H1 (cell line): ENCODE data around the gene VAX1. TPM values are rescaled to one million over a fixed set of nuclear protein-coding genes. Genes with fewer than 3 reads are reported as not detected.

Experiments
- CTCF ChIA-PET: fragments of 300-600 bp; sonication (Branson Sonifier 250); formaldehyde crosslinking; loops from one replicate; lab custom pipeline; 2021; ENCODE audit not compliant: partially characterized antibody; lab: Charles Lee
- POLR2A ChIA-PET: fragments of 300-600 bp; sonication (Branson Sonifier 250); formaldehyde crosslinking; loops from one replicate; lab custom pipeline; 2021; ENCODE audit warnings: inconsistent platforms; ENCODE audit not compliant: partially characterized antibody; lab: Charles Lee
- DNase-seq, 2 experiments: peaks; one replicate each; pipeline versions ENCODE4 v3.0.0 to v3.0.0-alpha.2; 2010 to 2022; ENCODE audit warnings: low spot score in 2 of 2, low read depth in 1 of 2, mixed read lengths in 1 of 2
- FAIRE-seq: peaks from 2 replicates; lab custom pipeline; 2011; peaks lifted over from hg19 to GRCh38; lab: Jason Lieb, UNC
- H2AFZ ChIP-seq: 2 replicates; pipeline ENCODE4 v1.8.1; 2012; ENCODE audit warnings: low read length, inconsistent platforms
- H2AK5ac ChIP-seq: 2 replicates; pipeline ENCODE4 v1.6.1; 2013; ENCODE audit warnings: low read depth, low read length
- H2BK120ac ChIP-seq: replicated peaks from 2 replicates; pipeline ENCODE3; 2013; ENCODE audit warnings: low read depth, low read length, inconsistent platforms
- H2BK12ac ChIP-seq: 2 replicates; pipeline ENCODE4 v1.6.1; 2013; ENCODE audit warnings: low read depth, low read length
- H2BK15ac ChIP-seq: 2 replicates; pipeline ENCODE4 v1.6.1; 2013; ENCODE audit warnings: low read length
- H2BK20ac ChIP-seq: 2 replicates; pipeline ENCODE4 v1.6.1; 2013; ENCODE audit warnings: low read length
- H2BK5ac ChIP-seq: 2 replicates; pipeline ENCODE4 v1.6.1; 2013; ENCODE audit warnings: low read depth, low read length
- H3K14ac ChIP-seq: 2 replicates; pipeline ENCODE4 v1.6.1; 2013; ENCODE audit warnings: inconsistent platforms; ENCODE audit not compliant: insufficient read length
- H3K18ac ChIP-seq: 2 replicates; pipeline ENCODE4 v1.6.1; 2013; ENCODE audit warnings: low read length; ENCODE audit errors: extremely low read depth
- H3K23ac ChIP-seq: 2 replicates; pipeline ENCODE4 v1.6.1; 2013; ENCODE audit warnings: inconsistent platforms; ENCODE audit not compliant: insufficient read length
- H3K23me2 ChIP-seq: 2 replicates; pipeline ENCODE4 v1.6.1; 2013; ENCODE audit warnings: low read depth, low read length
- H3K27ac ChIP-seq: 2 replicates; pipeline ENCODE4 v1.6.1; 2011; ENCODE audit warnings: low read depth, low read length, inconsistent platforms
- H3K27me3 ChIP-seq, 4 experiments: replicated peaks in 1 of 4; 1 replicate in 1 of 4; 2 replicates in 3 of 4; pipeline versions ENCODE4 v1.6.1 to v1.8.1; 2011 to 2013; ENCODE audit warnings: low read length in 3 of 4, mild to moderate bottlenecking in 3 of 4, inconsistent platforms in 2 of 4, mixed read lengths in 2 of 4, moderate library complexity in 1 of 4; ENCODE audit not compliant: control insufficient read depth in 3 of 4, insufficient read depth in 3 of 4; ENCODE audit errors: extremely low read depth in 1 of 4
- H3K36me3 ChIP-seq, 4 experiments: 2 replicates each; pipeline versions ENCODE4 v1.6.1 to v1.8.1; 2011 to 2013; ENCODE audit warnings: mild to moderate bottlenecking in 4 of 4, low read length in 3 of 4, moderate library complexity in 2 of 4, control low read depth in 1 of 4, inconsistent platforms in 1 of 4; ENCODE audit not compliant: insufficient read depth in 4 of 4, control insufficient read depth in 2 of 4
- H3K4ac ChIP-seq: replicated peaks from 2 replicates; pipeline ENCODE3; 2013; ENCODE audit warnings: low read length, low read depth, mixed read lengths, inconsistent platforms; ENCODE audit not compliant: insufficient read length
- H3K4me1 ChIP-seq, 4 experiments: replicated peaks in 1 of 4; 1 replicate in 1 of 4; 2 replicates in 3 of 4; pipeline versions ENCODE4 v1.6.1 to v1.8.1; 2011 to 2013; ENCODE audit warnings: low read length in 3 of 4, inconsistent platforms in 2 of 4, mixed read lengths in 1 of 4; ENCODE audit not compliant: insufficient read depth in 4 of 4, control insufficient read depth in 3 of 4
- H3K4me2 ChIP-seq, 2 experiments: 2 replicates each; pipeline versions ENCODE4 v1.6.1 to v1.8.1; 2011 to 2013; ENCODE audit warnings: low read depth in 2 of 2, low read length in 2 of 2, control low read depth in 1 of 2, inconsistent platforms in 1 of 2, mild to moderate bottlenecking in 1 of 2; ENCODE audit not compliant: insufficient read depth in 1 of 2
- H3K4me3 ChIP-seq, 4 experiments: fragments of 200-600, 300-600 bp in 1 of 4; sonication (generic), shearing (Covaris generic), sonication (Bioruptor Twin) in 1 of 4; 2 replicates each; pipeline versions ENCODE4 v1.5.1 to v1.8.1; 2011 to 2016; ENCODE audit warnings: low read length in 4 of 4, low read depth in 3 of 4, control low read depth in 2 of 4, inconsistent platforms in 2 of 4, mild to moderate bottlenecking in 2 of 4, mixed read lengths in 1 of 4, moderate library complexity in 1 of 4; ENCODE audit not compliant: insufficient read depth in 2 of 4; ENCODE audit errors: extremely low read depth in 1 of 4
- H3K56ac ChIP-seq: replicated peaks from 2 replicates; pipeline ENCODE3; 2013; ENCODE audit warnings: low read depth, mild to moderate bottlenecking, mixed read lengths, low read length, inconsistent platforms; ENCODE audit not compliant: insufficient read length
- H3K79me1 ChIP-seq: 2 replicates; pipeline ENCODE4 v1.6.1; 2013; ENCODE audit warnings: low read depth, low read length, control low read depth
- H3K79me2 ChIP-seq, 2 experiments: 2 replicates each; pipeline versions ENCODE4 v1.6.1 to v1.8.1; 2012 to 2013; ENCODE audit warnings: low read length in 2 of 2, mild to moderate bottlenecking in 2 of 2, inconsistent platforms in 1 of 2; ENCODE audit not compliant: insufficient read depth in 2 of 2, control insufficient read depth in 1 of 2
- H3K9ac ChIP-seq, 4 experiments: replicated peaks in 1 of 4; 1 replicate in 1 of 4; 2 replicates in 3 of 4; pipeline versions ENCODE4 v1.6.1 to v1.8.1; 2011 to 2013; ENCODE audit warnings: low read depth in 3 of 4, low read length in 3 of 4, control low read depth in 2 of 4, mild to moderate bottlenecking in 2 of 4, moderate library complexity in 2 of 4, inconsistent platforms in 1 of 4; ENCODE audit errors: extremely low read depth in 1 of 4
- H3K9me3 ChIP-seq, 2 experiments: 2 replicates each; pipeline versions ENCODE4 v1.6.1 to v1.8.1; 2012 to 2013; ENCODE audit warnings: mild to moderate bottlenecking in 2 of 2, moderate library complexity in 2 of 2, control low read depth in 1 of 2, inconsistent platforms in 1 of 2, low read depth in 1 of 2, low read length in 1 of 2, mixed read lengths in 1 of 2; ENCODE audit not compliant: insufficient read depth in 2 of 2
- H4K20me1 ChIP-seq, 2 experiments: replicated peaks in 1 of 2; 2 replicates each; pipeline versions ENCODE3 to v1.8.1; 2011 to 2013; ENCODE audit warnings: inconsistent platforms in 2 of 2, low read length in 2 of 2, mild to moderate bottlenecking in 1 of 2; ENCODE audit not compliant: insufficient read depth in 2 of 2, control insufficient read depth in 1 of 2
- H4K5ac ChIP-seq: 2 replicates; pipeline ENCODE4 v1.6.1; 2013; ENCODE audit warnings: low read length, low read depth, mixed read lengths, inconsistent platforms; ENCODE audit not compliant: insufficient read length
- H4K8ac ChIP-seq: 2 replicates; pipeline ENCODE4 v1.8.0; 2013; ENCODE audit warnings: mild to moderate bottlenecking, moderate library complexity, low read length, inconsistent platforms; ENCODE audit not compliant: insufficient read depth; ENCODE audit errors: extremely low read depth
- H4K91ac ChIP-seq: replicated peaks from 2 replicates; pipeline ENCODE3; 2013; ENCODE audit warnings: low read length, mixed read lengths, inconsistent platforms; ENCODE audit not compliant: insufficient read length
- HDAC6 ChIP-seq: IDR thresholded peaks from one replicate; pipeline ENCODE4 v1.7.1; 2012; ENCODE audit warnings: low read depth, mild to moderate bottlenecking, inconsistent platforms, low read length, moderate library complexity
- TBP ChIP-seq: IDR thresholded peaks from 2 replicates; pipeline ENCODE4 v1.6.1; 2011; ENCODE audit warnings: low read depth, low read length, improper control_type of control experiment
- WGBS, 2 experiments: shearing (Covaris generic) in 1 of 2; methylation state at CpG; one replicate each; pipeline versions ENCODE4 v1.1.6 to v1.1.7; 2013 to 2015; ENCODE audit warnings: low lambda C conversion rate in 2 of 2, mixed read lengths in 2 of 2, inconsistent platforms in 1 of 2, low coverage in 1 of 2, missing lambda C conversion rate in 1 of 2; ENCODE audit not compliant: insufficient replicate concordance in 2 of 2, insufficient coverage in 1 of 2, insufficient read length in 1 of 2; ENCODE audit errors: extremely low coverage in 1 of 2, missing lambda C conversion rate in 1 of 2; 5-methylcytosine and 5-hydroxymethylcytosine counted together
- polyA plus RNA-seq, 7 experiments: library from polyadenylated mRNA; depleted of rRNA in 3 of 7; stranded (reverse) in 5 of 7; unstranded in 2 of 7; fragments of >200 nt in 5 of 7; fragments of 200-250 nt in 2 of 7; gene quantifications; 1 replicate in 5 of 7; 2 replicates in 1 of 7; 4 replicates in 1 of 7; pipeline versions ENCODE4 v1.2.1 to v1.2.3, GENCODE V29; 2011 to 2013; ENCODE audit warnings: missing spikeins in 2 of 7, mixed read lengths in 2 of 7
- total RNA-seq: library from RNA; stranded (reverse); fragmentation: NEBNext Ultra II Directional; extraction: Animal tissue kit (Norgen Biotek cat#: 25700); gene quantifications from 2 replicates; pipeline ENCODE4 v1.2.1, GENCODE V29; 2021

VAX1 gene
- total and polyA plus RNA-seq, 2 of the 8 experiments (the other 6 are each of a cell fraction or from before 2014, with no cell fraction given): not detected

GRCh38 chr10:117168729-117169128 is 30.7 kb upstream of the VAX1 start:
- no peaks in the 10 kb centered on the region for H3K9me3 ChIP-seq
- H4K8ac ChIP-seq: no peak overlapping the region
- no peak overlapping the region for H3K18ac ChIP-seq
- H3K14ac ChIP-seq: no peak overlapping the region
- peak overlapping the region; percentile 60 to 94 for H3K4me2 ChIP-seq
- H3K23me2 ChIP-seq: peaks cover 6% of the 10 kb centered on the region
- peak overlapping the region; percentile 32 to 69 (median 42); a peak in 7 of 8 replicates for H3K4me3 ChIP-seq
- DNase-seq: peak in 1 of 2 experiments; percentile 66
- no peak overlapping the region for H3K56ac ChIP-seq
- no peak overlapping the region for H2BK120ac ChIP-seq
- no peak for TF ChIP-seq HDAC6
- 0 out of 2 replicates have a peak, but pooled peaks have one; percentile 13 for TF ChIP-seq TBP
- TF ChIP-seq, all 59 proteins: peak for 1
- Histone ChIP-seq H3K79me1 (no peaks in the 10 kb centered on the region), H4K91ac (no peak overlapping the region), H3K4me1 (peaks cover 0 to 19% (median 7%) of the 10 kb centered on the region in 4 experiments; a peak in 6 of 7 replicates), H4K20me1 (peaks cover 17 to 21% of the 10 kb centered on the region in 2 experiments), H4K5ac (no peak overlapping the region), H2AFZ (no peak overlapping the region), H2BK12ac (no peak overlapping the region), H3K27me3 (peaks cover 74 to 98% (median 92%) of the 10 kb centered on the region in 4 experiments), H3K79me2 (no peaks in the 10 kb centered on the region), H2BK20ac (no peak overlapping the region), H3K4ac (no peak overlapping the region), H2BK5ac (no peak overlapping the region), H3K9ac (no peak overlapping the region), H3K27ac (no peak overlapping the region), H3K36me3 (0 out of 8 replicates have a peak, but pooled peaks cover 0 to 3% (median 0%) of the 10 kb centered on the region in 4 experiments), H2AK5ac (no peak overlapping the region), H3K23ac (no peak overlapping the region), H2BK15ac (no peak overlapping the region)
- 5% methylated on average over 16 of the region's 25 CpGs; no CpG with 5 or more reads in 1 of the 2 experiments for WGBS, 2 experiments
- no peak for FAIRE-seq
- CTCF ChIA-PET: interaction anchor here (1.0 to 15.5 kb wide), 23 partner anchors 10 to 486 kb away, joined by 3 to 531 read pairs (median 6); partner anchors contain the start of gene VAX1
- POLR2A ChIA-PET: interaction anchor here (1.6 to 4.6 kb wide), 2 partner anchors 32 to 36 kb away, joined by 4 to 24 read pairs; partner anchors contain the start of gene VAX1
